ENCODE results near the gene SHROOM2.
A peak's percentile ranks its signal among the peaks of the same experiment; 100 is the strongest.
"Not testable (repeated sequence)": the region's sequence is repeated elsewhere in the genome, so short reads cannot be mapped to it uniquely, and the experiment has no call there.

The SHROOM2 gene

GRCh38 chrX:9846631-9847030 is 60.4 kb downstream of the SHROOM2 start:
- Histone ChIP-seq H3K9me3 (replicated peaks; ENCODE audit: low read length) (no peaks in the 10 kb centered on the region), H3K4me3 (ENCODE audit: low read length) (peak overlapping the region; percentile 33)

GRCh38 chrX:9847071-9847470 is 60.8 kb downstream of the SHROOM2 start:
- no peaks in the 10 kb centered on the region for H3K9me3 ChIP-seq (replicated peaks; ENCODE audit: low read length)
- H3K27me3 ChIP-seq (ENCODE audit: control insufficient read depth, insufficient read depth, low read length) = no peaks in the 10 kb centered on the region
- peaks cover 7% of the 10 kb centered on the region for H3K4me1 ChIP-seq (ENCODE audit: control insufficient read depth, insufficient read depth, low read length)
- H3K4me3 ChIP-seq (ENCODE audit: low read length) = peak overlapping the region; percentile 33
- no peaks in the 10 kb centered on the region for H3K36me3 ChIP-seq (ENCODE audit: insufficient read depth, low read length)
- peak overlapping the region; percentile 31 for H3K4me2 ChIP-seq (ENCODE audit: low read length)
- peak overlapping the region; percentile 14 for H3K9ac ChIP-seq (ENCODE audit: low read depth, low read length)

More at GRCh38 chrX:9846631-9847030, 60.4 kb downstream of the SHROOM2 start:
- Histone ChIP-seq H3K4me1 (ENCODE audit: control insufficient read depth, insufficient read depth, low read length) (peaks cover 7% of the 10 kb centered on the region), H3K4me2 (ENCODE audit: low read length) (peak overlapping the region; percentile 31), H3K9ac (ENCODE audit: low read depth, low read length) (peak overlapping the region; percentile 14), H3K27me3 (ENCODE audit: control insufficient read depth, insufficient read depth, low read length) (no peaks in the 10 kb centered on the region), H3K36me3 (ENCODE audit: insufficient read depth, low read length) (no peaks in the 10 kb centered on the region)

- Histone ChIP-seq H3K4me2 (ENCODE audit: low read length) (no peak overlapping the region), H3K4me3 (ENCODE audit: low read length) (no peak overlapping the region), H3K36me3 (ENCODE audit: insufficient read depth, low read length) (no peaks in the 10 kb centered on the region), H3K4me1 (ENCODE audit: control insufficient read depth, insufficient read depth, low read length) (peaks cover 7% of the 10 kb centered on the region), H3K9me3 (replicated peaks; ENCODE audit: low read length) (no peaks in the 10 kb centered on the region), H3K27me3 (ENCODE audit: control insufficient read depth, insufficient read depth, low read length) (no peaks in the 10 kb centered on the region), H3K9ac (ENCODE audit: low read depth, low read length) (no peak overlapping the region)
These were observed 62.7 kb downstream of the SHROOM2 start for GRCh38 chrX:9848718-9849479.

- Histone ChIP-seq H3K9ac (ENCODE audit: low read depth, low read length) (no peak overlapping the region), H3K9me3 (replicated peaks; ENCODE audit: low read length) (no peaks in the 10 kb centered on the region), H3K27me3 (ENCODE audit: control insufficient read depth, insufficient read depth, low read length) (no peaks in the 10 kb centered on the region), H3K4me3 (ENCODE audit: low read length) (no peak overlapping the region), H3K4me2 (ENCODE audit: low read length) (no peak overlapping the region), H3K4me1 (ENCODE audit: control insufficient read depth, insufficient read depth, low read length) (peaks cover 2% of the 10 kb centered on the region), H3K36me3 (ENCODE audit: insufficient read depth, low read length) (no peaks in the 10 kb centered on the region)
These were observed 65.7 kb downstream of the SHROOM2 start for GRCh38 chrX:9851890-9852289.

GRCh38 chrX:9853307-9853706 is 67.1 kb downstream of the SHROOM2 start:
- H3K4me1 ChIP-seq (ENCODE audit: control insufficient read depth, insufficient read depth, low read length) = no peaks in the 10 kb centered on the region
- no peak overlapping the region for H3K4me2 ChIP-seq (ENCODE audit: low read length)
- H3K36me3 ChIP-seq (ENCODE audit: insufficient read depth, low read length) = no peaks in the 10 kb centered on the region
- H3K9ac ChIP-seq (ENCODE audit: low read depth, low read length) = no peak overlapping the region
- no peaks in the 10 kb centered on the region for H3K9me3 ChIP-seq (replicated peaks; ENCODE audit: low read length)
- H3K4me3 ChIP-seq (ENCODE audit: low read length) = no peak overlapping the region
- no peaks in the 10 kb centered on the region for H3K27me3 ChIP-seq (ENCODE audit: control insufficient read depth, insufficient read depth, low read length)

- H3K4me1 ChIP-seq (ENCODE audit: control insufficient read depth, insufficient read depth, low read length) = peaks cover 4% of the 10 kb centered on the region
- H3K9me3 ChIP-seq (replicated peaks; ENCODE audit: low read length) = no peaks in the 10 kb centered on the region
- no peak overlapping the region for H3K4me3 ChIP-seq (ENCODE audit: low read length)
- H3K9ac ChIP-seq (ENCODE audit: low read depth, low read length) = no peak overlapping the region
- H3K27me3 ChIP-seq (ENCODE audit: control insufficient read depth, insufficient read depth, low read length) = no peaks in the 10 kb centered on the region
- H3K36me3 ChIP-seq (ENCODE audit: insufficient read depth, low read length) = no peaks in the 10 kb centered on the region
- peak overlapping the region; percentile 3 for H3K4me2 ChIP-seq (ENCODE audit: low read length)
These were observed 69.5 kb downstream of the SHROOM2 start for GRCh38 chrX:9855561-9856283.

- Histone ChIP-seq H3K4me3 (ENCODE audit: low read length) (no peak overlapping the region), H3K4me2 (ENCODE audit: low read length) (no peak overlapping the region), H3K27me3 (ENCODE audit: control insufficient read depth, insufficient read depth, low read length) (no peaks in the 10 kb centered on the region), H3K4me1 (ENCODE audit: control insufficient read depth, insufficient read depth, low read length) (peaks cover 4% of the 10 kb centered on the region), H3K9me3 (replicated peaks; ENCODE audit: low read length) (no peaks in the 10 kb centered on the region), H3K36me3 (ENCODE audit: insufficient read depth, low read length) (no peaks in the 10 kb centered on the region), H3K9ac (ENCODE audit: low read depth, low read length) (no peak overlapping the region)
These were observed 70.4 kb downstream of the SHROOM2 start for GRCh38 chrX:9856588-9856987.

- Histone ChIP-seq H3K9me3 (replicated peaks; ENCODE audit: low read length) (no peaks in the 10 kb centered on the region), H3K36me3 (ENCODE audit: insufficient read depth, low read length) (no peaks in the 10 kb centered on the region), H3K9ac (ENCODE audit: low read depth, low read length) (no peak overlapping the region), H3K4me3 (ENCODE audit: low read length) (no peak overlapping the region), H3K4me1 (ENCODE audit: control insufficient read depth, insufficient read depth, low read length) (peaks cover 4% of the 10 kb centered on the region), H3K27me3 (ENCODE audit: control insufficient read depth, insufficient read depth, low read length) (no peaks in the 10 kb centered on the region), H3K4me2 (ENCODE audit: low read length) (no peak overlapping the region)
These were observed 71.6 kb downstream of the SHROOM2 start for GRCh38 chrX:9857575-9858474.

GRCh38 chrX:9858684-9859083 is 72.5 kb downstream of the SHROOM2 start:
- not testable (repeated sequence) for H3K4me2 ChIP-seq (ENCODE audit: low read length); H3K9me3 ChIP-seq (replicated peaks; ENCODE audit: low read length); H3K4me1 ChIP-seq (ENCODE audit: control insufficient read depth, insufficient read depth, low read length); H3K9ac ChIP-seq (ENCODE audit: low read depth, low read length); H3K27me3 ChIP-seq (ENCODE audit: control insufficient read depth, insufficient read depth, low read length); H3K36me3 ChIP-seq (ENCODE audit: insufficient read depth, low read length); H3K4me3 ChIP-seq (ENCODE audit: low read length)

- no peaks in the 10 kb centered on the region for H3K27me3 ChIP-seq (ENCODE audit: control insufficient read depth, insufficient read depth, low read length)
- H3K9me3 ChIP-seq (replicated peaks; ENCODE audit: low read length) = no peaks in the 10 kb centered on the region
- H3K4me2 ChIP-seq (ENCODE audit: low read length) = no peak overlapping the region
- no peaks in the 10 kb centered on the region for H3K36me3 ChIP-seq (ENCODE audit: insufficient read depth, low read length)
- H3K4me3 ChIP-seq (ENCODE audit: low read length) = no peak overlapping the region
- H3K4me1 ChIP-seq (ENCODE audit: control insufficient read depth, insufficient read depth, low read length) = peaks cover 4% of the 10 kb centered on the region
- H3K9ac ChIP-seq (ENCODE audit: low read depth, low read length) = no peak overlapping the region
These were observed 73.7 kb downstream of the SHROOM2 start for GRCh38 chrX:9859711-9860555.

All from skeletal muscle satellite cell (primary cell).